H1 (cell line): ENCODE measurements around the gene ZNF318. TPM values are rescaled to one million over a fixed set of nuclear protein-coding genes. Genes with fewer than 3 reads are reported as not detected.

Experiments
- CBX5 ChIP-seq: fragments of 300-800, 300-1000 bp; sonication (generic); IDR thresholded peaks from 2 replicates; pipeline ENCODE4 v1.7.1; 2016; ENCODE audit warnings: antibody characterized with exemption, low read length, low read depth
- CEBPB ChIP-seq: IDR thresholded peaks from 2 replicates; pipeline ENCODE4 v1.6.1; 2012; ENCODE audit warnings: low read depth, low read length
- CHD1 ChIP-seq: IDR thresholded peaks from 2 replicates; pipeline ENCODE4 v1.6.1; 2012; ENCODE audit warnings: low read depth, low read length, improper control_type of control experiment
- CHD7 ChIP-seq: fragments of 300-600 bp; sonication (generic); IDR thresholded peaks from 2 replicates; pipeline ENCODE4 v1.7.1; 2012; ENCODE audit warnings: low read length, moderate library complexity, mild to moderate bottlenecking, inconsistent platforms; ENCODE audit not compliant: insufficient replicate concordance
- CTCF ChIP-seq, 3 experiments: IDR thresholded peaks; 1 replicate in 2 of 3; 2 replicates in 1 of 3; pipeline versions ENCODE4 v1.5.1 to v1.6.1; 2011; ENCODE audit warnings: low read length in 3 of 3, mild to moderate bottlenecking in 3 of 3, inconsistent platforms in 2 of 3, low read depth in 1 of 3, moderate library complexity in 1 of 3; ENCODE audit not compliant: insufficient read depth in 1 of 3; ENCODE audit errors: control extremely low read depth in 1 of 3
- GTF2F1 ChIP-seq: IDR thresholded peaks from 2 replicates; pipeline ENCODE4 v1.6.1; 2012; ENCODE audit warnings: low read depth, low read length, improper control_type of control experiment, borderline replicate concordance
- RFX5 ChIP-seq: IDR thresholded peaks from 2 replicates; pipeline ENCODE4 v1.6.1; 2011; ENCODE audit warnings: low read depth, low read length, improper control_type of control experiment, borderline replicate concordance
- polyA plus RNA-seq, 7 experiments: library from polyadenylated mRNA; depleted of rRNA in 3 of 7; stranded (reverse) in 5 of 7; unstranded in 2 of 7; fragments of >200 nt in 5 of 7; fragments of 200-250 nt in 2 of 7; gene quantifications; 1 replicate in 5 of 7; 2 replicates in 1 of 7; 4 replicates in 1 of 7; pipeline versions ENCODE4 v1.2.1 to v1.2.3, GENCODE V29; 2011 to 2013; ENCODE audit warnings: missing spikeins in 2 of 7, mixed read lengths in 2 of 7
- total RNA-seq: library from RNA; stranded (reverse); fragmentation: NEBNext Ultra II Directional; extraction: Animal tissue kit (Norgen Biotek cat#: 25700); gene quantifications from 2 replicates; pipeline ENCODE4 v1.2.1, GENCODE V29; 2021

ZNF318 gene
- total and polyA plus RNA-seq, 2 of the 8 experiments (the other 6 are each of a cell fraction or from before 2014, with no cell fraction given) = 10.2 to 22.1 TPM

GRCh38 chr6:43308101-43308989, 61.1 kb downstream of the ZNF318 start, which contains the start of gene CRIP3 (continued):
- TF ChIP-seq CHD1 (no peak), RFX5 (no peak), CTCF (IDR thresholded peaks at IDR 0.05; ENCODE audit: control extremely low read depth in 1 of 3, insufficient read depth in 1 of 3, low read depth in 1 of 3, low read length in 3 of 3) (peak in 2 of 3 experiments; percentile 51 to 76; a peak in 2 of 4 replicates), GTF2F1 (0 out of 2 replicates have a peak, but pooled peaks have one; percentile 18), CHD7 (no peak), CBX5 (no peak), CEBPB (no peak)
